GM21447 (cell line): ENCODE results near the gene UBE4A.
A peak's percentile ranks its signal among the peaks of the same experiment; 100 is the strongest.
"Not testable (repeated sequence)": the region's sequence is repeated elsewhere in the genome, so short reads cannot be mapped to it uniquely, and the experiment has no call there.

Experiments
- ATAC-seq: cut with Tn5 transposase; IDR thresholded peaks from one replicate; pipeline ENCODE4 v1.9.1; 2021; ENCODE audit not compliant: unreplicated experiment

The UBE4A gene

DNA sequence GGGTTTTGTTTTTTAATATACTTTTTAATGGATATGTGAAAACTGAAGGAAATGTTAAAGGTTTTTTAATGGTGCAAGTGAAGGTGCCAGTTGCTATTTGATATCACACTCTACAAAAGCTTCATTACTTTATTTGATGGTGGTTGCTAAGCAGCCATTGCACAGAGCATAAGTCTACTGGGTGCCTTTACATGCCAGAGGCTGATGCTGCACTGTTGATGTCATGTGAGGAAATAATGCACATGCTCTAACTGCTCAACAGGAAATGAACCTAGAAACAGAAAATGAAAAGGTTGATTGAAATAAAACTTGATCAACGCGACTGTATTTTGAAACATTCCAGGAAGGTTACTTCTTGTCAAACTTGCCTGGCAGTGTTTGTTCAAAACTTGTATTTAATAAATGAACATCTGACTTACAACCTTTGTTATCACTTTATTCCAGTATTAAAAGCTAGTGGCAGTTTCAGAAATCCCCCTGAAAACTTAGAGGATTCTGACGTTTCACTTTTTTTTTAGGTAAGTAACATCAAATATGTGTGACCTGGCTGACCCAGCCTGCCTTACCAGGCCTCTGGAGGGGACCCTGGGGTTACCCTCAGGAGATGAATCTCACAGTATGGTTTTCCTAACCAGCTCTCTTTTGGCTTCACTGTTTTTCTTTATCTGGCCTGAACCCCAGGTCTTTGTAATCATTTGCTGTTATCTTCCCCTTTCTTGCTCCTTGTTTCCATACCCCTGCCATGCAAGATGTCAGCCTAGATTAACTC, 39.6 kb downstream of the UBE4A start:
- ATAC-seq = no peak

DNA sequence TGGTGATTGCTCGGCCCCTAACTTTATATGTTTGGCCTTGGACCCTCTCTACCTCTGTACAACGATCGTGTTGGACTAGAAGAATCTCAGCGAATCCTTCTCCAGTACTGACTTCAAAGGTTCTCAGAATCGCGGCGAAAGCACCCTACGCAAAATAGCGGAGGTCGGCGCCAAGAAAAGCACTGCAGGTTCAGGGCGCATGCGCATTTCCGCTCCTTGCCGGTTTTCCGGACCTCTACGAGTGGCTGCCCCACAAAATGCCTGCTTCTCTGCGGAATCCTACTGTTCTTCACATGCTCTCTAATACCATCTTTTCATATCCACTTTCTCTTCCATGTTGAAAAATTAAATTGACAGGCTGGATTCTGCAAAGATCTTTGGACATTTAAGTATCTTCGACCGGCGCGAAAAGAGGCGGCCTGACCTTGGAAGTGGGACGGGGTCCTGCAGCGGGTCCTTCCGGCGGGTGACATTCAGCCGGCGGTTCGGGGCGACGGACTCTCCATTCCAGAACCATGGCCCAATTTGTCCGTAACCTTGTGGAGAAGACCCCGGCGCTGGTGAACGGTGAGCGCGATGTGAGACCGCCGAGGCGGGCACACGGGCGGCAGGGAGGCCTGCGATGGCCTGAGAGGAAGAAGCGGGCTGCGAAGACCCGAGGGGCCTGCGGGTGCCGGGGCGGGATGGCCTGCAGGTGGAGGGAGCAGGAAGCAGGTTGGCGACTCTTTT, 41.9 kb downstream of the UBE4A start, which contains the start of gene ATP5MG:
Gene ATP5MG, plus strand, starts transcription at position 456 of the 729 bp plus-strand sequence. Its CDS starts 60 bp downstream, at position 516.
- ATAC-seq = peak; percentile 54

DNA sequence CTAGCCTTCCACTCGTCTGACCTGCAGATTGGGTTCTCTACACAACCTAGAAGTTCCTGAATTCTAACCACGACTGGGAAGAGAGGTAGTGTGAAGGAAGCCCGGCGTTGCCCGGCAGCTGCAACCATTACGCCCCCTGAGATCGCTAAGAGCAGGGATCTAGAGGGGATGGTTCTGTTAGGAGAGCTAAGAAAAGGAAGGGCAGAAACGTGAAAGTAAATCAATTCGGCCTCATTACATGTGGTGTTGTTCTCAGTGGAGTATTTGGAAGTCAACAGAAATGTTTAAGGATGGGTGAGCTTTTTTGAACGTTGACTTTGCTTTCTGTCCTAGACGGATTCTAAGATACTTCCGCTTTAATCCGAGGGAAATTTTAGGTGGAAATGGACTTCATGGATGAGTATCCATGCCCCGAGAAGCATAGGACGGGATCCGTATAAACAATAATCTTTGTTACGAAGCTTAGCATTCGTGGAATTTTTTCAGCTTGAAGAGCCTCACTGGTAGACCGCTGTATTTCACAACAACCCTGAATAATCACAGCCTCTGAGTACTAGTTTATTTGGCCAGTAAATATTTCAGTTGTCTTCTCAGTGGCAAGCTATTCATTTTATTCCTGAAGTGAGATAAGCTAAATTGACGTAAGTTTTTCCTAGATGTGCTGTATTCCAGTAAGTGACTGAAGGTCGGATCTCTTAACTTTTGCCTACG, 42.6 kb downstream of the UBE4A start:
- no peak for ATAC-seq

DNA sequence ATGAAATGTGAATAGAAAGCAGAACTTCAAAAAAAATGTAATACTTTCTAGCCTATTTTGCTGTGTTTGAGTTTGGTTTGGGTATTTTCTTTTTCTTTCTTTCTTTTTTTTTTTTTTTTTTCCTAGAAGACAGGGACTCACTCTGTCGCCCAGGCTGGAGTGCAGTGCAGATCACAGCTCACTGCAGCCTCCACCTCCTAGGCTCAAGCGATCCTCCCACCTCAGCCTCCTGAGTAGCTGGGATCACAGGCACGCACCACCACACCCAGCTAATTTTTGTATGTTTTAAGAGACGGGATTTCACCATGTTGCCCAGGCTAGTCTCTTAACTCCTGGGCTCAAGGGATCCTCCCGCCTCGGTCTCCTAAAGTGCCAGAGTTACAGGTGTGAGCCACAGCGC, 43.2 kb downstream of the UBE4A start:
- not testable (repeated sequence) for ATAC-seq

DNA sequence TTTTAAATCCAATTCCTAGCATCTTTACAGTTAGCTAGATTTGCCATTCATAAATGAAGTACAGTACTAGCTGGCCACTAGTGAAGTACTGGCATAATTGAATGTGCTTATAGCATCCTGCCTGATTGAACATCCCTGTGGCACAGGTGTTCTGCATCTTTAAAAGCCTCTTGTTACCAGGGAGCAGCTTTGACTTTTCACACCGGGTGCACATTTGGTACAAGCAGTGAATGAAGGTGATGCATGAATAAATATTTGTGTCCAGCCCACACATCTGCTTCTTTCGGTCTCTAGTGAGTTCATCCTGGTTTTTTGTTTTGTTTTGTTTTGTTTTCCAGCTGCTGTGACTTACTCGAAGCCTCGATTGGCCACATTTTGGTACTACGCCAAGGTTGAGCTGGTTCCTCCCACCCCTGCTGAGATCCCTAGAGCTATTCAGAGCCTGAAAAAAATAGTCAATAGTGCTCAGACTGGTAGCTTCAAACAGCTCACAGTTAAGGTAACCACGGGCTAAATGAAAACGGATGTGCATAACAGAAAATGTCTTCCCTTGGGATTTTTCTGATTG, 47.3 kb downstream of the UBE4A start:
- no peak for ATAC-seq

DNA sequence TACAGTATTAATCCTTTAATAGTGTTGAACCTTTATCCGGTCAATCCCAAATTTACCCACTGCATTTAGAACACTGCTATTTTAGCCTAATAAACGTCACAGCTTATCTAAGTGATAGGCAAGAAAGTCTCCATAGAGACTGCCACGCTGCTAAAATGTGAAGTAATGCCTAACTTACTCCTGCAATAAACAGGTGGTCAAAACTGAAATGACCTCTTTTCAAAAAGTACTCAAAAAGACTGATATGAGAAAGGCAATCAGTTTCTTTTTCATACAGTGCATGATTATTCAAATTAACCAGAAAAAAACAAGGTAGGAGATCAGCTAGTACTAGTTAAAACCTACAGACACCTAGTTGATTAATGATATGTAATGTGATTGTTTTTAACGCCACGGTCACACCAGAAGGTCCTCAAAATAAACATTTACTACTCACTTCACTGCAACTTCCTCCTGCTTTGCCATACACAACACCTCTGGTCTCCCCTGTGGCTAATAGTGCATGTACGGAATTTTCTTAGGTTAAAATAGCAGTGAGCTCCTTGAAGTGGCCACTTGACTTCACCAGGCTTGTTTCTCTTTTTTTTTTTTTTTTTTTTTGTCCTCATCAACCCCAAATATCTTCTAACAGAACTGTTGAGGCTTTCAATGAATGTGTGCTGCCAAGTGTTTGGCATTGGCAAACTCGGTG, 50.8 kb downstream of the UBE4A start:
- ATAC-seq = peak; percentile 56

DNA sequence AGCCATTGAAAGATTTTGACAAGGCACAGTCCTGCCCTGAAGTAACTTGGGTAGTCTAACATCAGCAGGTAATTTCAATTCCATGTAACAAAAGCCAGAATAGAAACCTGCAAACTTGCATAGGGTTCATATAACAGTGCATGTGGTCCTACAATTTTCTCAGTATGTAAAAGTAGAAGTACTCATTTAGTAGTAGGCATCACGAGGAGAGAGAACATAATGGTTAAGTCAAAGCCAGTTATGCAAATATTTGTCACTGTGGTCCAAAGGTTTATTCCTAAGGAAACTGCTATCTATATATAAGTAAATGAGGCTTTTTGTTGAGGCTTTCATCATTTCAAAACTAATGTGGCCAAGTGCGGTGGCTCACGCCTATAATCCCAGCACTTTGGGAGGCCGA, 52.1 kb downstream of the UBE4A start:
- no peak for ATAC-seq

DNA sequence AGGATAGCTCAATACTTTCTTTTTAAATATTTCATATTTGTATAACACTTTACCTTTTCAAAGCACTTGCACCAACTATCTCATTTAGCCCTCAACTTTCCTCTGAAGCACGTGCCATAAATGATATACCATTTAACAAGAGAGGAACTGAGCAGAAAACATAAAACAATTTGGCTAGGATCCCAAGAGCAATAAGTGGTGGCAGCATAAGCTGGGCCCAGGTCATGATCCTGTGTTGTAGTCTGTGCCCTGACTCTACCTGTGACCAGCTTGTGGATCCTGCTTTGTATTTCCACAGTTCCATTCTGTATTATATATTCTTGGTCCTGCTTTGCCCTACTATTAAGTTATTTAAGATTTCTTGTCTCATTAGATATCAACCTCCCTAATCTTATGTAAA, 53.5 kb downstream of the UBE4A start:
- no peak for ATAC-seq

DNA sequence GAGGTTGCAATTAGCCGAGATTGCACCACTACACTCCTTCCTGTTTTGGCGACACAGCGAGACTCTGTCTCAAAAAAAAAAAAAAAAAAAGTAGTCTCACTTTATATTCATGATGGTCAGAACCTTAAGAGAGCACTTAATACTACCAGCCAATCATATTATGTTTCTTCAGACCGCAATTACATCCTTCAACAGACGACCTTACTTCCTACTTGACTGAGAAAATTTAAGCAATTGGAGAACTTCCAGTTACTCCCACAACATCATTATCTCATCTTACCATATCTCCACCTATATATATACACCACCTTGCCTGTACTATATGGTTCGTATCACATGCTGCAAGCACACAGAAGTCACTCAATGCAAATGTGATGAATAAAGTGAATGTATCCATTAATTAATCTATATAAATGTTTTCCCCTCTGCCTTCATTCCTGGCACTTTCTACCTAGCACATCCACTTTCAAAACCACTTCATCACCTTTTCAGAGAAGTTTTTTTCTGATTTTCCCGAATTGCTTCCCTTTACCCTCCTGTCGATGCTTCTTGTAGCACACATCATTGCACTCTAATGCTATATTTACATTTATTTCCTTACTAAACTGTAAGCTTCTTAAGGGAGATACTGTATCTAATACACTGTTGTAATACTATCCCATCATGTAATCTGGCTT, 55.8 kb downstream of the UBE4A start:
- no peak for ATAC-seq

DNA sequence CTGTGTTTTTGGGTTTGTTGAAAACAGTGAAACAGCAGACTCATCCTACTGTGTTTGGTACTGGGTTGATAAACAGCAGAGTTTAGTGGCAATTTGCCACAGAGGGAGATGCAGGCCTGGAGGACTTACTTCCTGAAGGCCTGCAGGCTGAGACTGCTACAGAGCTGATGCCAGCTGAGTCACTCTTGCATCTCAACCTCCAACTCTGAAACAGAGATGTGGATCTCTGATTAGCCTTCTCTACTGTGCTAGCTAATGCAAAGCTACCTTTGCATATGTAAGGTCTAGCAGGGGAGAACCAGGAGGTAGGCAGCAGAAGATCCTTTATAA, 56.3 kb downstream of the UBE4A start:
- ATAC-seq = no peak

DNA sequence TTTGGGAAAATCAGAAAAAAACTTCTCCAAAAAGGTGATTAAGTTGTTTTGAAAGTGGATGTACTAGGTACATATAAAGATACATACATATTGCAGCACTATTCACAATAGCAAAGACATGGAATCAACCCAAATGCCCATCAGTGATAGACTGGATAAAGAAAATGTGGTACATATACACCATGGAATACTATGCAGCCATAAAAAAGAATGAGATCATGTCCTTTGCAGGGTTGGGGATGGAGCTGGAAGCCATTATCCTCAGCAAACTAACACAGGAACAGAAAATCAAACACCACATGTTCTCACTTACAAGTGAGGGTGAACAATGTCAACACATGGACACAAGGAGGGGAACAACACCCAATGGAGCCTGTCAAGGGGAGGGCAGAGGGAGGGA, 57.5 kb downstream of the UBE4A start:
- ATAC-seq = not testable (repeated sequence)

DNA sequence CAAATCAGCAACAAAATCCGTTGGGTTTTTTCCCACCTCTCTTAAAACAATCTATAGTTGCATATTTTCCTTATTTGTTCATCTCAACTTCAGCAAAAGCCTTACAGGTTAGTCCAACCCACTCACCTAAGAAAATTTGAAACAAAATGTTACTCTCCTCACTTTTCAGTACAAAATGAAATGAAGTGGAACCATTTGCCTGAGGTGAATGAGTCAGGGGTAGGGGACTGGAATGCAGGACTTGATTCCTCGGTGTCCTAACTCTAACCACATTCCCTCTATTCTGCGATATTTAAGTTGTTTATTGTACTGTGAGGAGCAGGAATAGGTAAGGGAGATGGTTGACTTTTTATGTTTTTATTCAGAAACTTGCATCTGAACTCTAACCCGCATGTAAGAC, 58.4 kb downstream of the UBE4A start:
- no peak for ATAC-seq

DNA sequence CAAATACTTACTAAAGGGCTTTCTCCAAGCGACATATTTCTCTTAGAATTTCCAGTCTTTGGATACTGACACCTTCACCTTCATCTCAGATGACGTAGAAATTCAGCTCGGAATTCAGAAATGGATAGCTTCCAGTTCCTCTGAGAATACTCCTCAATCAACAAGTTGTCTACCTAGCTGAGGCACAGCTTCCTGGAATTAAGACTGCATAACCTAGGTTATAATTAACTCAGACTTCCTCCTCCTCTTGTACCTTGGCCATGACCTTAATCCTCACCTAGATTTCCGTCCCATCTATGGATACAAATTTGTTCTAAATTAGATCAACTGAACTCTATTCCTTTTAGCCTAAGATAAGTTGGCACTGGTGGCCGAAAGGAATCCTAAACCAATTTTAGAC, 59.4 kb downstream of the UBE4A start:
- ATAC-seq = no peak

DNA sequence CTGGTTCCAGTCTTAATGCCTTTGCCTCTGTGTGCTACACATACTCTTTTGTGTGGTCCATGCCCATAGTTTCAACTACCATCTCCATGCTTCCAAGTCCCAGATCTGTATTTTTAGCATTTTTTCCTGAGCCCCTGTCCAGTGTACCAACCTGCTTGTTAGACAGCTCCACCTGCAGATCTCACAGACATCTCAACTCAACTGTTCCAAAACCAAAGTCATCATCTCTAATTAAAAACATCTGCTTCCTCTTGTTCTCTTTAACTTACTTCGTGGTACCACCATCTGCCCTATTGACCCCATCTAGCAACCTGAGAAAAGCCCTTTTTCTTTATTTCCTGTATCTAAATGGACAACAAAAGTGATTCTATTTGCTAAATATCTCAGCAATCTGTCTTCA, 68.3 kb downstream of the UBE4A start:
- no peak for ATAC-seq

DNA sequence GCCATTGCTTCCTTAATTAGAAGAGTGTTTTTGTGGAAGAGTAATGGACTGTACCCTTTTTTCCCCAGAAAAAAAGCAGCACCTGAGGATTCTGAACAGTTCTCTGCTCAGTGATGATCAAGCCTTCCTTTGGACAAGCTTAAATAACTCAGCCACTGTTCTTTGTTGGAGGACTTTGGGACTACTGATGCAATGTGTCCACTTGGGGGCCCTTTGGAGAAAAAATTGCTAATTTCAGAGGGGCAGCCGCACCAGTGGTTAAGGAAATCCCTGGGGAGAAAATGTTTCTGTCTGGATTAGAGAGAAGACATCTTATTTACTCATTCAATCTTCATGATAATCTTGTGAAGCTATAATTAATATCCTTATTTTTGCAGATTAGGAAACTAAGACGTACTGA, 71.6 kb downstream of the UBE4A start:
- no peak for ATAC-seq

DNA sequence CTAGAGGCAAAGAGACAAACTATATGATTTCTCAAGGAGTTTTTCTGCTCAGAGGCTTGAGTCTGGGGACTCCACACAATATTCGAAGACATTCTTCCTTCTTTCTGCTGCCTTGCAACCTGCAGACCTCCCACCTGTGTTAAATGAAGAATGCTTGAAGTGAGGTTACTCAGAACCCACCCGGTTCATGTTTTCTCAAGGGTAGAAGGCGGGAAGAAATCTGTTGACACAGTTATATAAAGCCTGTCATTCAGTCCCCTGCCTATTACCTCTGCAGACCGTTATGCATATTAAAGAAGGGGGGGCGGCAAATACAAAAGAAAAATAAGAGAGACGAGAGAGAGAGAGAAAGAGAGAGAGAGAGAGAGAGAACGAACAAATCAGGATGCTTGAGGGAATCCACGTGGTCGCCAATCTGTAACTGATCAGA, 74.7 kb downstream of the UBE4A start:
- ATAC-seq = no peak

DNA sequence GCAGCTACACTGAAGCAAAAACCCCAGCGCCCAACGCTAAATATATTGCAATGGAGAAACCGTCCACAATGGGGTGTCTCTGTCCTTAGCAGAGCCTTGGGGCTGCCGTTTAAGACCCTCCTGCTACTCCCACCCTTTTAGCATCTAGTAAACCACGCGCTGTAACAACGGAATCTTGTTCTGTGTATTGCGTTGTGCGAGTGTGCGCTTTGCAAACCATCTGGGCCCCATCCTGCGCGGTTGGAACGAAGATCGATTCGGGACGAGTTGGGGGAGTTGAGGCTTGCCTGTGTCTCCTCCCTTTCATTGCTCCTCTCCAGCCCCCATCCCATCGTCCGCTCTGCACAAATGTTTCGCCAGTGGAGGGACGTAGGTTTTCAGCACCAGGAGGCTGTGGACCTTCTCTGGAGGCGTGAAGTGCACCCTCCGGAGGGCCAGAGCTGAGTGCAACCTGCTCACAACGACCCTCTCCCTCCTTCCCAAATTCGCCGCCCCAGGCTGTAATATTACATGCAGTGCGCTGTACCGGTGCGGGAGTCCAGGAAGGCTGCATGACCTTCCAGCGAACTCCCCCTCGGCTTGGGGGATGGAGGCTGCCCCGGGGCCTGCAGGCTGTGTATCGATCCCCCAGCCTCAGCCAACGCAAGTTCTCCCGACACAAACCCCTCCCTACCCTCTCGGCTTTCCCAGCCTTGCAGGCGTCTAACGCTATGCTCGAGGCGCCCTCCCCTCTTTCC, 75.3 kb downstream of the UBE4A start:
- ATAC-seq = no peak

DNA sequence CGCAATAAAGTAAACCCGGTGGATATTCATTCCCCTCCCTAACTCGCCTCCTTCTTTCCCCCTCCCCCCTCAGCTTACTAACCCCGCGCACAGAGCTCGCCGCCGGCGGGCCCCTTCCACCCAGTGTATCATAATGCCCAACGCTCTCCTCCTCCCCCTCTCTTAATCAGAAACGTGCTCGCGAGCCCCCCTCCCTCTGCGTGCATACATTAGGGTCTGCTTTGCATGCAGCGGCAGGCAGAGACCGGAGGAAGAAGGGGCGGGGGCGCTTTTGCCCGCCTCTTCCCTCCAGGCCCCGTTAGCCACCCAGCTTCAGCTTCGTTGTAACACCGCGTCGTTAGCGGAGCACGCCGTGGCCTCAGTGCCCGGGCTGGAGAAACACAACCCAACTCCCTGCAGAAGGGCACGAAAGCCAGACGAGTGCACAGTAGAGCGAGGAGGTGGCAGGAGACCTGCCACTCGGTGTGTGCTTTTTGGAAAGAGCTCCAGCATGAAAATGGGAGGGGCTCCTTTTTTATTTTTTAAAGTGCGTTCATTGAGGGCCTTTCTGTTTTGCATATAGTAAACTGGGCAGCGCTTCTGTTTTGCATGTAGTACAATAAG, 76.0 kb downstream of the UBE4A start:
- peak; percentile 23 for ATAC-seq

DNA sequence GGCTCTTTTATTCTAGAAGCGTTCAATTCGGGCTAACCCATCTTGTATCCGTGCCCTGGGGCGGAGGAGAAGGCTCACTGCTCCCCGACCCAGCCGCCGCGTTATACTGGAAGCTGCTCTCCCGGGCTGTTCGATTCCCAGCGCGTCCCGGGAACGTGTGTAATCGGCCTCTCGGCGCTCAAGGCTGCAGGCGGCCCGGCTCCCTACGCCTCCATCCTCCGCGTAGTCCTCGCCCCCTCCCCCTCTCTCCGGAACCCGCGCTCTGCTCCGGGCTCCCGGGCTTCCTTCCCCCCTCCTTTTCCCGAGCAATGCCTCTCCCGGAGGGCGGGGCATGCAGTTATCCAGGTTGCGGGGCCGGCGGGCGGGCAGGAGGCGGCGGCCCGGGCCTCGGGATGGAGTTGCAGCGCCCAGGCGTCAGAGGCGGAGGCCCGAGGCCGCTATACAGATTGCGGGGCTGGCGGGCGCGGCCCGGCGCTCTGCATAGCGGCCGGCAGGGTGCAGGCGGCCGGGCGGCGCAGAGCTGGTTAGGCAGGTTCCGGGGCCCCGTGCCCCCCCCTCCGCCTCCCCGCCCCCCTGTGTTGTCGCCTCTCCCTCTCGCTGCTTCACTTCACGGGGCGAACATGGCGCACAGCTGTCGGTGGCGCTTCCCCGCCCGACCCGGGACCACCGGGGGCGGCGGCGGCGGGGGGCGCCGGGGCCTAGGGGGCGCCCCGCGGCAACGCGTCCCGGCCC, 76.7 kb downstream of the UBE4A start, which contains the start of gene KMT2A:
Gene KMT2A, plus strand, starts transcription at position 600 of the 732 bp plus-strand sequence. Its CDS starts 21 bp downstream, at position 621.
- peak; percentile 34 for ATAC-seq
